Renal cortical epithelial cell (primary cell): Measurements from ENCODE around the gene MT1B. TPM values are rescaled to one million over a fixed set of nuclear protein-coding genes. Genes with fewer than 3 reads are reported as not detected.
A peak's percentile ranks its signal among the peaks of the same experiment; 100 is the strongest.

ENCODE experiments used
- DNase-seq: peaks from one replicate; pipeline ENCODE4 v3.0.0-alpha.2; 2011; ENCODE audit warnings: low read depth
- total RNA-seq: library from RNA; depleted of rRNA; stranded (reverse); fragments of >200 nt; gene quantifications from 2 replicates; pipeline ENCODE4 v1.2.3, GENCODE V29; 2014

Gene MT1B
- total RNA-seq, result not detected in 2 replicates

GRCh38 chr16:56651586-56651985, at the start of gene MT1B:
MT1B (plus strand) TSS chr16:56651886; CDS start chr16:56651954, 68 bp downstream.
- no peak for DNase-seq

- peak; percentile 48 for DNase-seq
These were observed 48.1 kb upstream of the MT1B start for GRCh38 chr16:56603589-56603988.

- no peak for DNase-seq
These were observed 46.7 kb upstream of the MT1B start for GRCh38 chr16:56604966-56605365.

GRCh38 chr16:56605475-56605874, 46.2 kb upstream of the MT1B start:
- DNase-seq, result no peak

- DNase-seq, result no peak
These were observed 45.6 kb upstream of the MT1B start for GRCh38 chr16:56606071-56606475.

GRCh38 chr16:56606476-56607108, 45.1 kb upstream of the MT1B start:
- DNase-seq, result peak; percentile 92

- peak; percentile 99 for DNase-seq
These were observed 44.5 kb upstream of the MT1B start for GRCh38 chr16:56607109-56607618.

GRCh38 chr16:56607675-56608042, 44.0 kb upstream of the MT1B start:
- no peak for DNase-seq

- DNase-seq, result peak; percentile 89
These were observed 43.4 kb upstream of the MT1B start, which contains the start of gene MT2A for GRCh38 chr16:56608043-56608875. MT2A (plus strand) TSS chr16:56608584; CDS start chr16:56608656, 72 bp downstream.

GRCh38 chr16:56608876-56609462, 42.7 kb upstream of the MT1B start:
- no peak for DNase-seq

- peak; percentile 85 for DNase-seq
These were observed 42.2 kb upstream of the MT1B start for GRCh38 chr16:56609463-56609921.

GRCh38 chr16:56610017-56610608, 41.6 kb upstream of the MT1B start:
- peak; percentile 96 for DNase-seq

- no peak for DNase-seq
These were observed 41.0 kb upstream of the MT1B start for GRCh38 chr16:56610609-56611111.

- DNase-seq, result peak; percentile 80
These were observed 40.3 kb upstream of the MT1B start for GRCh38 chr16:56611281-56611833.

- peak; percentile 60 for DNase-seq
These were observed 38.0 kb upstream of the MT1B start for GRCh38 chr16:56613706-56614105.

GRCh38 chr16:56614549-56614991, 37.1 kb upstream of the MT1B start:
- DNase-seq, result peak; percentile 97

- peak; percentile 65 for DNase-seq
These were observed 36.3 kb upstream of the MT1B start for GRCh38 chr16:56615353-56615752.

- DNase-seq, result no peak
These were observed 35.0 kb upstream of the MT1B start for GRCh38 chr16:56616608-56617211.

- DNase-seq, result peak; percentile 51
These were observed 34.2 kb upstream of the MT1B start for GRCh38 chr16:56617212-56618085.

GRCh38 chr16:56618138-56618537, 33.5 kb upstream of the MT1B start:
- DNase-seq, result no peak
